Mesendoderm (in vitro differentiated cells): ENCODE data around the gene FGF2.

ENCODE experiments used
- DNase-seq: peaks from one replicate; pipeline ENCODE4 v3.0.0; 2013
- H2AK5ac ChIP-seq: 2 replicates; pipeline ENCODE4 v1.6.1; 2013; ENCODE audit warnings: low read length, inconsistent platforms
- H2BK120ac ChIP-seq: 2 replicates; pipeline ENCODE4 v1.6.1; 2013; ENCODE audit warnings: low read depth, mild to moderate bottlenecking, low read length, moderate library complexity, mixed read lengths
- H2BK15ac ChIP-seq: replicated peaks from 2 replicates; pipeline ENCODE4 v1.6.1; 2013; ENCODE audit warnings: low read depth, mild to moderate bottlenecking, moderate library complexity
- H2BK5ac ChIP-seq: 2 replicates; pipeline ENCODE4 v1.6.1; 2013; ENCODE audit warnings: low read length, inconsistent platforms
- H3K18ac ChIP-seq: 2 replicates; pipeline ENCODE4 v1.6.1; 2013; ENCODE audit warnings: mild to moderate bottlenecking, low read length, mixed read lengths
- H3K23ac ChIP-seq: one replicate; pipeline ENCODE4 v1.6.1; 2013; ENCODE audit warnings: low read length
- H3K27ac ChIP-seq: 2 replicates; pipeline ENCODE4 v1.5.1; 2013; ENCODE audit warnings: low read depth, mild to moderate bottlenecking, inconsistent platforms, low read length, moderate library complexity
- H3K27me3 ChIP-seq: 2 replicates; pipeline ENCODE4 v1.6.1; 2013; ENCODE audit warnings: low read length, control low read depth, mild to moderate bottlenecking, inconsistent platforms; ENCODE audit not compliant: insufficient read depth, poor library complexity
- H3K36me3 ChIP-seq: 2 replicates; pipeline ENCODE4 v1.6.1; 2013; ENCODE audit warnings: low read length, inconsistent platforms; ENCODE audit not compliant: control insufficient read depth, insufficient read depth
- H3K4ac ChIP-seq: one replicate; pipeline ENCODE4 v1.6.1; 2013; ENCODE audit warnings: low read depth, mild to moderate bottlenecking, low read length, moderate library complexity
- H3K4me1 ChIP-seq: 2 replicates; pipeline ENCODE4 v1.6.1; 2013; ENCODE audit warnings: low read depth, low read length, inconsistent platforms; ENCODE audit not compliant: control insufficient read depth
- H3K4me2 ChIP-seq: 2 replicates; pipeline ENCODE4 v1.6.1; 2013; ENCODE audit warnings: low read length
- H3K4me3 ChIP-seq: 2 replicates; pipeline ENCODE4 v1.5.1; 2013; ENCODE audit warnings: mild to moderate bottlenecking, low read length
- H3K56ac ChIP-seq: one replicate; pipeline ENCODE4 v1.6.1; 2013; ENCODE audit warnings: low read length
- H3K79me1 ChIP-seq: 2 replicates; pipeline ENCODE4 v1.6.1; 2013; ENCODE audit warnings: low read length, inconsistent platforms
- H3K79me2 ChIP-seq: 2 replicates; pipeline ENCODE4 v1.6.1; 2013; ENCODE audit warnings: mild to moderate bottlenecking, low read length; ENCODE audit not compliant: control insufficient read depth, insufficient read depth
- H3K9ac ChIP-seq: 2 replicates; pipeline ENCODE4 v1.6.1; 2013; ENCODE audit warnings: low read length, inconsistent platforms
- H4K5ac ChIP-seq: one replicate; pipeline ENCODE4 v1.6.1; 2013; ENCODE audit warnings: low read length
- H4K8ac ChIP-seq: one replicate; pipeline ENCODE4 v1.6.1; 2013; ENCODE audit warnings: low read depth, mild to moderate bottlenecking, control low read depth, low read length, moderate library complexity
- WGBS: extraction: QIAGEN DNeasy Blood & Tissue Kit; methylation state at CpG from one replicate; pipeline ENCODE4 v1.1.7; 2013; ENCODE audit warnings: low lambda C conversion rate, missing lambda C conversion rate; ENCODE audit not compliant: insufficient coverage; ENCODE audit errors: extremely low coverage; 5-methylcytosine and 5-hydroxymethylcytosine counted together

The FGF2 gene

GRCh38 chr4:122793811-122794210, 32.8 kb upstream of the FGF2 start:
- Histone ChIP-seq H4K8ac (no peak overlapping the region), H3K27ac (no peak overlapping the region), H3K9ac (no peak overlapping the region), H3K56ac (no peak overlapping the region), H3K4me1 (peaks cover 8% of the 10 kb centered on the region), H2AK5ac (no peak overlapping the region), H2BK15ac (no peak overlapping the region), H3K36me3 (no peaks in the 10 kb centered on the region), H3K27me3 (no peaks in the 10 kb centered on the region), H4K5ac (no peak overlapping the region), H3K79me1 (no peaks in the 10 kb centered on the region), H2BK120ac (no peak overlapping the region), H3K23ac (no peak overlapping the region), H3K4me3 (no peak overlapping the region), H3K4ac (no peak overlapping the region), H3K79me2 (no peaks in the 10 kb centered on the region), H3K18ac (no peak overlapping the region), H2BK5ac (no peak overlapping the region), H3K4me2 (no peak overlapping the region)
- no peak for DNase-seq

GRCh38 chr4:122796801-122797404, 29.7 kb upstream of the FGF2 start:
- H2BK15ac ChIP-seq, result no peak overlapping the region
- H3K23ac ChIP-seq, result no peak overlapping the region
- H3K79me2 ChIP-seq, result no peaks in the 10 kb centered on the region
- H3K9ac ChIP-seq, result no peak overlapping the region
- no peak overlapping the region for H3K4me2 ChIP-seq
- WGBS, result no CpG with 5 or more reads among the region's 4 CpGs
- H3K36me3 ChIP-seq, result no peaks in the 10 kb centered on the region
- peak; percentile 83 for DNase-seq
- H3K4me3 ChIP-seq, result no peak overlapping the region
- H3K4ac ChIP-seq, result peak overlapping the region; percentile 95
- peak overlapping the region; percentile 66 for H2BK120ac ChIP-seq
- H4K8ac ChIP-seq, result no peak overlapping the region
- H2AK5ac ChIP-seq, result no peak overlapping the region
- peak overlapping the region; percentile 65 for H3K56ac ChIP-seq
- H3K27me3 ChIP-seq, result no peaks in the 10 kb centered on the region
- H3K79me1 ChIP-seq, result no peaks in the 10 kb centered on the region
- peak overlapping the region; percentile 54 for H2BK5ac ChIP-seq
- peak overlapping the region; percentile 77 for H3K18ac ChIP-seq
- peak overlapping the region; percentile 55 for H3K27ac ChIP-seq
- no peak overlapping the region for H4K5ac ChIP-seq
- H3K4me1 ChIP-seq, result peaks cover 8% of the 10 kb centered on the region

- Histone ChIP-seq H2AK5ac (no peak overlapping the region), H3K27me3 (no peaks in the 10 kb centered on the region), H3K27ac (peak overlapping the region; percentile 55), H3K9ac (no peak overlapping the region), H3K4ac (peak overlapping the region; percentile 95), H2BK5ac (peak overlapping the region; percentile 54), H3K79me1 (no peaks in the 10 kb centered on the region), H3K18ac (peak overlapping the region; percentile 77), H4K5ac (no peak overlapping the region), H2BK15ac (no peak overlapping the region), H3K4me2 (no peak overlapping the region), H3K23ac (no peak overlapping the region), H3K79me2 (no peaks in the 10 kb centered on the region), H3K4me3 (no peak overlapping the region), H3K4me1 (peaks cover 8% of the 10 kb centered on the region), H3K36me3 (no peaks in the 10 kb centered on the region), H4K8ac (no peak overlapping the region), H2BK120ac (peak overlapping the region; percentile 66), H3K56ac (peak overlapping the region; percentile 61)
- WGBS, result no CpG with 5 or more reads among the region's 2 CpGs
- DNase-seq, result no peak
Observed at GRCh38 chr4:122797405-122798094, 29.1 kb upstream of the FGF2 start.

- peak overlapping the region; percentile 61 for H3K56ac ChIP-seq
- no peak overlapping the region for H3K4me3 ChIP-seq
- peaks cover 8% of the 10 kb centered on the region for H3K4me1 ChIP-seq
- no peak overlapping the region for H3K23ac ChIP-seq
- no peak overlapping the region for H4K5ac ChIP-seq
- DNase-seq, result peak; percentile 70
- H3K79me2 ChIP-seq, result no peaks in the 10 kb centered on the region
- H3K36me3 ChIP-seq, result no peaks in the 10 kb centered on the region
- H3K18ac ChIP-seq, result peak overlapping the region; percentile 31
- no peak overlapping the region for H2BK120ac ChIP-seq
- WGBS, result no CpG with 5 or more reads among the region's 5 CpGs
- no peak overlapping the region for H3K4me2 ChIP-seq
- H2AK5ac ChIP-seq, result no peak overlapping the region
- no peak overlapping the region for H2BK5ac ChIP-seq
- H3K27ac ChIP-seq, result peak overlapping the region; percentile 0
- H3K79me1 ChIP-seq, result no peaks in the 10 kb centered on the region
- H2BK15ac ChIP-seq, result no peak overlapping the region
- H3K27me3 ChIP-seq, result no peaks in the 10 kb centered on the region
- no peak overlapping the region for H4K8ac ChIP-seq
- peak overlapping the region; percentile 79 for H3K4ac ChIP-seq
- H3K9ac ChIP-seq, result no peak overlapping the region
Observed at GRCh38 chr4:122798101-122798500, 28.5 kb upstream of the FGF2 start.

GRCh38 chr4:122798917-122799316, 27.7 kb upstream of the FGF2 start:
- H2BK120ac ChIP-seq, result no peak overlapping the region
- H3K56ac ChIP-seq, result no peak overlapping the region
- peaks cover 8% of the 10 kb centered on the region for H3K4me1 ChIP-seq
- no peak overlapping the region for H3K4me2 ChIP-seq
- H3K79me2 ChIP-seq, result no peaks in the 10 kb centered on the region
- H3K23ac ChIP-seq, result no peak overlapping the region
- no CpG with 5 or more reads among the region's 2 CpGs for WGBS
- no peaks in the 10 kb centered on the region for H3K27me3 ChIP-seq
- H2BK15ac ChIP-seq, result no peak overlapping the region
- no peak overlapping the region for H3K18ac ChIP-seq
- H4K8ac ChIP-seq, result no peak overlapping the region
- H3K4me3 ChIP-seq, result no peak overlapping the region
- no peak overlapping the region for H2BK5ac ChIP-seq
- no peak overlapping the region for H3K4ac ChIP-seq
- H4K5ac ChIP-seq, result no peak overlapping the region
- H3K9ac ChIP-seq, result no peak overlapping the region
- H2AK5ac ChIP-seq, result no peak overlapping the region
- no peak overlapping the region for H3K27ac ChIP-seq
- H3K36me3 ChIP-seq, result no peaks in the 10 kb centered on the region
- H3K79me1 ChIP-seq, result no peaks in the 10 kb centered on the region
- DNase-seq, result no peak
